Activated naive CD4-positive, alpha-beta T cell treated with Interleukin-2 at 50 U/mL for 16 hours (primary cell): ENCODE results near the gene HSPA1B.
A peak's percentile ranks its signal among the peaks of the same experiment; 100 is the strongest.
"Not testable (repeated sequence)": the region's sequence is repeated elsewhere in the genome, so short reads cannot be mapped to it uniquely, and the experiment has no call there.

ENCODE experiments used
- DNase-seq: peaks from one replicate; pipeline ENCODE4 v3.0.0-alpha.2; 2020

Gene HSPA1B

GRCh38 chr6:31827286-31828079, at the start of gene HSPA1B:
HSPA1B (plus strand) TSS chr6:31827738; CDS start chr6:31827951, 213 bp downstream.
- DNase-seq, result peak; percentile 91

DNA sequence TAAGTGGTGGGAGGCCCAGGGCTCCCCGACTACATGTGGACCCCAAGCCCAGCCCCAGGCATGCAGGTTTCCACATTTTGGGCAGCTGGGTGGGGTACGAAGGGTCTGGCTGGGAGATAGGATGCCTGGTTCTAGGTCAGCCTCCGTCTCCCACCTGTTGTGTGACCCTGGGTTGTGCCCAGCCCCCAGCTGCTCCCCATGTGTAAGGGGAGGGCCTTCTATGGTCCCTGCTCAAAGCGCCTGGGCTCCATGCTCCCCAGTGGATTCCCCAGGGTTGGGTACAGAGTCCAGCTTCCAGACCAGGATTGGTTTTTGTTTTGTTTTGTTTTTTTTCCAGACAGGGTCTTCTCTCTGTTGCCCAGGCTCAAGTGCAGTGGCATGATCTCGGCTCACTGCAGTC, 49.3 kb upstream of the HSPA1B start:
- DNase-seq, result no peak

- DNase-seq, result no peak
These were observed 48.3 kb upstream of the HSPA1B start for GRCh38 chr6:31778999-31779885.

GRCh38 chr6:31779908-31780307, 47.6 kb upstream of the HSPA1B start:
- no peak for DNase-seq

GRCh38 chr6:31780507-31781243, 46.9 kb upstream of the HSPA1B start:
- no peak for DNase-seq

DNA sequence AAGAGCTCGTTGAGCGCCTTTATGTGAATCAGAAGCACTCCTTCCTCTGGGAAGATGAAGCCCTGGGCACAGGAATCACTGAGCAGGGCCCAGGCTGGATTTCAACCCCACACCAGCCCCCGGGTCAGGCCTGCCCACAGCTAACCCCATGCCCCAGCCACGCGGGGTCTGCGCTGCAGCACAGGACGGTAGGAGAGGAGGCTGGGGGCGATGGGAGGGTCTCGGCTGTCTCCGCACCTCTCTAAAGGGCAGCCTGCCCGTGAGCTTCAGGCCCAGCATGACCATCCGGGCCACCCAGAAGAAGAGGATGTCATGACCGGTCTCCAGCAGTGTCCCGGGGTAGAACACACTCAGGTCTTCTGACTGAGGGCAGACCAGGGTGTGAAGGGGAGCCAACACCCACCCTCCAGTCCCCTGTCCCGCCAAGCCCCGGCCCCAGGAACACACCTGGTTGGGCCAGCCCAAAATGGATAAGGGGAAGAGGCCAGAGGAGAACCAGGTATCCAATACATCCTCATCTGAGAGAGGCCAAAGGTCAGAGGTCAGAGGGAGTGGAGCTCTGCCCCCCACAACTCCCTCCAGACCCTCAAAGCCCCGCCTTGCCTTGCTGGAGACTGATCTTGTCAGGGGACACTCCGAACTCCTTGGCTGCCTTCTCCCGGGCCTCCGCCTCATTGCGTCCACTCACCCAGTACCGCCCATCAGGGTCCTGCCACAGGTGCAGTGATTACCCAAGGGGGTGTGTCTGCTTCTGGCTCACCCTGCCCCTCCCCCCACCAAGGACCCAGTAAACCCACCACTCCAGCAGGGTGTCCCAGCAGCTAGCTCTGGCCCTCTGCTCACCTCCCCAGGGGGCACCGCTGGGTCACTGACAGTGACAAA, 46.1 kb upstream of the HSPA1B start:
- DNase-seq, result no peak

DNA sequence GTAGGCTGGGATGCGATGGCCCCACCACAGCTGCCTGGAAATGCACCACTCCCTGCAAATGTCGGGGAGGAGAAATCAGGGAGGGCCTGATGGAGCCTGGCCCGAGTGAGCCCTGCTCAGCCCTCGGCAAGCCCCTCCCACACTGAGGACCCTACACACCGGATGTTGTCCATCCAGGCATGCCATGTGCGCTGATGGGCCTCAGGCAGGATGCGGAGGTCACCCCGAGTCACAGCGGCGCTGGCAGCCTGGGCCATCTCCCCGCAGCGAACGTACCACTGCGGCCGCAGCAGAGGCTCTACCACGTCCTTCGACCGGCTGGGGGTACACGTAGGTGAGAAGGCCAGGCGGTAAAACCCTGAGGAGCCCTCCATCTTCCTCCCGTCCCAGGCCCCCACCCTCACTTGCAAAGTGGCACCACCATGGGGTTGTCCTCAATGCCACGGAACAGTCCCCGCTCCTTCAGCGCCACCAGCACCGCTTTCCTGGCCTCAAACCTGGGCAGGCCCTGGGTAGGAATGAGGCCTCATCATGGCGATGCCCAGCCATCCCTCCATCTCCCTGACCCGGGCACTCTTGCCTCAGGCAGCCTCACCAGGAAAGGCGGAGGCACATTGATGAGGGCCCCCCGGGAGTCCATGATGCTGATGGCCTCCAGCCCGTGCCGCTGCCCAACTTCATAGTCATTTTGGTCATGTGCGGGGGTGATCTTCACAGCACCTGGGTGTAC, 45.2 kb upstream of the HSPA1B start:
- no peak for DNase-seq

DNA sequence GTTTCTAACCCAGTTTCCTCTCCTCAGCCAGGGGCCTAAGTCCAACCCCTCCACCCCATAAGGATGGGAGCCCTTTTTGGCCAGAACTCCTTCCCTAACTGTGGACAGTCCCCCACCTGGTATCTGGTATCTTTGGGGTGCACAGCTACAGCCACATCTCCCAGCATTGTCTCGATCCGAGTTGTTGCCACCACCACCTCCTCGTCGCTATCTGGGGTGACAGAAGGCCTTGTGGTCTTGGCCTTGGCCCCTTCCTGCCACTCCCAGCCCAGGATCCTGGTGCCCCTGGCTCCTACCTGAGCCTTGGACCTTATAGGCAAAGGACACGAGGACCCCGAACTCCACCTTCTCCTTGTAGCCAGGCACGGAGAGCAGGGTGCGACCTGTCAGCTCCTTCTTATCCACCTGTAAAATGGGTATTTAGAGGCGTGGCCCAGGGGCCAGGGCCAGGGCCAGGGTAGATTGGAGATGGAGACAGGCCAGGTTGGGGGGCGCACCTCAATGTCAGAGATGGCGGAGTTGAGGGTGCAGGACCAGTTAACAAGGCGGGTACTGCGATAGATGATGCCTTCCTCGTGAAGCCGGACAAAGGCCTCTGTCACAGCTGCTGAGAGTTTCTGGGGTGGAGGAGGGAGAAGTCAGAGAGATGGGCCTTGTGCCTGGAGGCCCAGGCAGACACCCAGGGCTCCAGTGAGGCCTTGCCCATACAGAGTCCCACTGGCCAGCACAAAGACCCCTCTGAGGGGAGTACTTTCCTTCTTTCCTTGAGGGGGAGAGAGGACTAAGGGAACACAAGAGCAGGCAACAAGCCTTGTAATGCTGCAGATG, 43.2 kb upstream of the HSPA1B start:
- DNase-seq, result no peak

DNA sequence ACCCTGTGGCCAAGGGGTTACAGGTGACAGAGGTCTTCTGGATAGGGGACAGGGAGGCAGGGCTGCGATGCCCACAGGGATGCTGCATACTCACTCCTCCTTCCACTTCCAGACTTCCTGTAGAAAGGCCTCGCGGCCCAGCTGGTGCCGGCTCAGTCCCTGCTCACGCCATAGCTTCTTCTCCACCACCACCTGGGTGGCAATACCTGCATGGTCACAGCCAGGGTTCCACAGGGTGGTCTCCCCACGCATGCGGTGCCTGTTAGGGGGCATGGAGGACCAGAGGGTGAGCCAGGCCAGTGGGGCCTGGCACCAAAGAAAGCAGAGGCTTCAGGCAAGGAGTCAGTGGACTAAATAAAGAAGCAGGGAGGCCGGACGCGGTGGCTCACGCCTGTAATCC, 42.1 kb upstream of the HSPA1B start:
- no peak for DNase-seq

- DNase-seq, result peak; percentile 41
These were observed 36.0 kb upstream of the HSPA1B start for GRCh38 chr6:31791324-31792089.

DNA sequence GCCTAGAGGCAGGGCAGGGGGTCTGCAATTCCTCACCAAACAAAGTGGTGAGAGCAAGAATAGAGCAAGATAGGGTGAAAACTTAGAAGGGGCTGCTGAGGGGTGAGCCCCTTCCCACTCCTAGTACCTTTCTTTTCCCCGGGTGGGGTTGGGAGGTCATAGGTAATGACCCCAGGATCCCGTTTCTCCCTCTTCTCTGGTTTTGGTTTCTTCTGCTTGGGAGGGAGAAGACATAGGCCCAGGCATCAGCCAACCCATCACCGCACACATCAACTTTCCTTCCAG, 35.5 kb upstream of the HSPA1B start:
- DNase-seq, result no peak

DNA sequence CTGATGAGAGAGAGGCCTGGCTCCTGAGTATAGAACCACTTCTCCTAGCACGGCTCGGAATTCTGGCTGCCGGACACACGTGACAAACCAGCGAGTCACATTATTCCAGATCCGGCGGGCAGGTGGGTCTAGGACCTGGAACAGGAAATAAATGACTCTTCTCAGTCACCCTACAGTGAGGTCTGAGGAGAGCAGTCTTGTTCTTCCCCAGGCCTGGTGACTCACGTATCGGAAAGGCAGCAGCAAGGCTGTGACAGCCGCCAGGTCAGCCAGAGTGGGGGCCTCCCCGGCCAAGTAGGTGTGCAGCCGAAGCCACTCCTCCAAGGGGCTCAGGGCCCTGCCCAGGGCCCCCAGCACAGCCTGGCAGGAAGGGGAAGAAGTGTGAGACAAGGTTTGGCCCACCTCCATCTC, 34.8 kb upstream of the HSPA1B start:
- peak; percentile 22 for DNase-seq

GRCh38 chr6:31793927-31794245, 33.7 kb upstream of the HSPA1B start:
- DNase-seq, result not testable (repeated sequence)

- no peak for DNase-seq
These were observed 33.2 kb upstream of the HSPA1B start for GRCh38 chr6:31794294-31794865.

- DNase-seq, result no peak
These were observed 32.5 kb upstream of the HSPA1B start for GRCh38 chr6:31794866-31795615.

DNA sequence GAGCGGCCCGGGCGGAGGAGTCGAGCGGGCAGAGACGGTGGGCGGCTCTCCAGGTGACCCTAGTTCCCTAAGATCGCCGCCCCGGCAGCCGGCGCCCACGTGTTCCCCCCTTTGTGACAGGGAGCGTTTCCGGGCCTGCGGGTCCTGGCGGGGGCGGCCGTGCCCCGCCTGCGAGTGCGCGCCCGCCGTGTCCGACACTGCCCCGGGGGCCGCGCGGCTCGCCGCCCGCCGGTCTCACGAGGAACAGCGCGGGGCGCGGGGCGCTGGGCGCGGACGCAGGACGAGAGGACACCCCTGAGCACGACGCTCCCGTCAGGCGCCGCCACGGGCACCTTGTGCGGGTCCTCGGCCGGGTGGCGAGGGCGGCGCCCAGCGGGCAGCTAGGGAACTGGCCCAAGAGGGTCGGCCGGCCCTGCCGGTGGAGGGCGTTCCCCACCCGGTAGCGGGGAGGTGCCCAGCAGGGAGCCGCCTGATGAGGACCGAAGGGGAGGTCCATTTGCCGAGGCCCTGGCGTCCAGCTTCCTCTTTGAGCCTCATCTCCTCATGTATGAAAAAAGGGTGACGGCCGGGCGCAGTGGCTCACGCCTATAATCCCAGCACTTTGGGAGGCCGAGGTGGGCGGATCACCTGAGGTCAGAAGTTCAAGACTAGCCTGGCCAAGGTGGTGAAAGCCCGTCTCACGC, 31.8 kb upstream of the HSPA1B start, which contains the start of gene VARS1:
Gene VARS1, minus strand, starts transcription at position 137 of the 683 bp plus-strand sequence. CDS start 535 bp downstream, outside the sequence.
- peak; percentile 85 for DNase-seq

GRCh38 chr6:31796993-31797385, 30.5 kb upstream of the HSPA1B start:
- no peak for DNase-seq

- DNase-seq, result peak; percentile 16
These were observed 29.9 kb upstream of the HSPA1B start for GRCh38 chr6:31797588-31797987.
